ENCODE results near the gene SLC7A8. TPM values are rescaled to one million over a fixed set of nuclear protein-coding genes. Genes with fewer than 3 reads are reported as not detected.

The SLC7A8 gene
- polyA plus RNA-seq, 5 donors = 107 to 140 (median 126) TPM

DNA sequence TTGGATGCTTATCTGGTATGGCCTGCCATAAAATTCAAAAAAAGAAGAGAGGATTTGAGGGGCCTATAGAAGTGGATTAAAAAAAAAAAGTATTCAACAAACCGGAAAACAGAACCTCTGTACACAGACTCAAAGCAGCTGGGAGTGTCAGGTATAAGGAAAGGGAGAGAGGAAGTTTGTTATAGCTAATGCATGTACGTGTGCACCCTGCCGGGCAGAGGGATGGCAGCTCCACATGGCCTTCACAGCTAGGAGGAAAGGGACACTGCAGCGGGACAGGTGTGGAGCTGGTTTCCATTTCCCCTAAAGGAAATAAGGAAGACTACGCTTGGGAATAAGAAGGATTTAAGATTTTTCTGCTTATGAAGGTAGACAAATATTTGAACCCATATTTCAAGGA is 21.5 kb downstream of the SLC7A8 start:
- DNase-seq = no peak

DNA sequence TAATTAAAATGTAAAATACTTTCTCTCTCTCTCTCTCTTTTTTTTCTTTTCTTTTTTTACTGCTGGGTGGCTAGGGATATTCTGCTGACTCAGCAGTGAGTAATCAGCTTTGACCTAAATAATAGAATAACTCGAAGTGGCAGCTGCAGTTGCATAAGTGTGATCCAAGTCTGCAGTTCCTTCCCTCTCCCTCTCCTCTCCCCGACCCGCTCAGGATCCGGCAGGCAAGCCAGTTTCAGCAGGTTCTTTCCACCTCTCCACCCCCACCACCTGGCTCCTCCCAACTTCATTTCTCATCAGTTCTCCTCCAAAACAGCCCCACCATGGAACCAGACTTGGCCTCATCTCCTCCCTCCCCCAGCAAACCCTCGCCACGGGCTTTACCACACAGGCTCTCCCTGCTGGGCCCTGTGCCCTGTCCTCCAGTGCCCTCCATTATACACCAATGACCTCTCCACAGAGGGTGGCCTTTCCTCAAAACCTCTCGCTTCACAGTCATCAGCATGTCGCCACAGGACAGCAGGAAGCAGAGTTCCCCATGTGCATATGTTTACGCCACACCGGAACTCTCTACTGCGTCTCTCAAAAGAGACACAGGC is 22.4 kb downstream of the SLC7A8 start:
- peak; percentile 72 to 78 for DNase-seq

DNA sequence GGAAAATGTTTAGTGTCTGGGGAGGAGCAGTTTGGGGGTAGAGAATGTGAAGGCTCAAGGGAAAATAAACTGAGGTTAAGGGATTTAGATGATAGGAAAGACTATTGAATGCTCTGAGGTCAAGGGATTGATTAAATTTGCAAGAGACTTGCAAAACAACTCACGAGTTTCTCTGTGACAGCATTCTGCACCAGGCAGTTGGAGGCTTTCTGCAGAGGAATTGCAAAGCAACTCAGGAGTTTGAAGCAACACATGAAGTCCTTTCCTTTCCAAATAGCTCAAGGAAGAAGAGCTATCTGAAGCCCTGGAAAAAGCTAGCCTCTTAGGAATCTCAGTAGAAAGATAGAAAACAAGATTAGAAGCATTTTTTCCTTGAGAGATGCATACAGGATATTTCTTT is 23.9 kb downstream of the SLC7A8 start:
- DNase-seq = no peak

DNA sequence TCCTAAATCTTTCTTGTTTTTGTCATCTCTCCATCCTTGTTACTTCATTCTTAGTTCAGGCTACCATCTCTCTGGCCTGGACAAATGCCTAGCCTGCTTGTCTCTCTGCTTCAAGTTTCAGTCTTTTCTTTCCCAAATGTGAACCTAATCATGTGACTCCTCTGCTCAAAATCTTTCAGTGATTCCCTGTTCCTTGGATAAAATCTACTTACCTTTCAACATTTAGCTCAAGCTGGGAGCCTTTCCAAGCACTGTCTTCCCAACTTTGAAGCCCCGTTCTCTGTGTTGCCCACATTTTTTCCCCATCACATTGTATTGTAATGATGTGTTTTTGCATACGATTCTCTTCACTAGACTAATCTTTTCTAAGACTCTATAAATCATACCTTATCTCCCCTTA is 24.7 kb downstream of the SLC7A8 start:
- DNase-seq = peak in 1 of 2 donors; percentile 70

DNA sequence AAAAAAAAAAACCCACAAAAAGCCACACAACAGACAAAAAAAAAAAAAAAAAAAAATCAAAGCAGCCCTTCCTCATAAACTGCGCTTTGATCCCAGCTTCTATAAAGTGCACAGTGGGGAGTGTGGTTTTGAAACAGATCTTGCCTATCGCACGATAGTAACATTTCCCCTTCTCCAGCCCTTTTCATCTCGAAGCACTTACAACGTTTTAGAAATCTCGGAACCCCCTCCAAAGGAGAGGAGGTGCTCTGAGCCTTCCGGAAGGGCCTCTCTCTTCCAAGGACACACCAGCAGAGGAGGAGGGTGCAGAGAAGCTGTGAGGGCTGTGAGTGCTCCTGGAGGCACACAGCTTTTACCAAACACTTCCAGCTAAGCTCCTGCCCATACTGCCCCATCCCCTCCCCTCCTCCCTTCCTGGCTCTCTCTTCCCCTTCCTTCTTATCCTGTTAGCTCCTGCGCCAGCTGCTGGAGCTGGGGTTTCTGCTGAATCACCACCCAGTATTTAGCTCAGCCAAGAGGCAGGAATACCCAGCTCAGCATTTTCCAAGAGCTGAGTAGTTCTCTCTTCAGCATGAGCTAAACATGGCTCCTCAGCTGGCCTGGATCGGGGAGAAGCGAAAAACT is 28.4 kb downstream of the SLC7A8 start:
- DNase-seq = peak; percentile 91 to 92

DNA sequence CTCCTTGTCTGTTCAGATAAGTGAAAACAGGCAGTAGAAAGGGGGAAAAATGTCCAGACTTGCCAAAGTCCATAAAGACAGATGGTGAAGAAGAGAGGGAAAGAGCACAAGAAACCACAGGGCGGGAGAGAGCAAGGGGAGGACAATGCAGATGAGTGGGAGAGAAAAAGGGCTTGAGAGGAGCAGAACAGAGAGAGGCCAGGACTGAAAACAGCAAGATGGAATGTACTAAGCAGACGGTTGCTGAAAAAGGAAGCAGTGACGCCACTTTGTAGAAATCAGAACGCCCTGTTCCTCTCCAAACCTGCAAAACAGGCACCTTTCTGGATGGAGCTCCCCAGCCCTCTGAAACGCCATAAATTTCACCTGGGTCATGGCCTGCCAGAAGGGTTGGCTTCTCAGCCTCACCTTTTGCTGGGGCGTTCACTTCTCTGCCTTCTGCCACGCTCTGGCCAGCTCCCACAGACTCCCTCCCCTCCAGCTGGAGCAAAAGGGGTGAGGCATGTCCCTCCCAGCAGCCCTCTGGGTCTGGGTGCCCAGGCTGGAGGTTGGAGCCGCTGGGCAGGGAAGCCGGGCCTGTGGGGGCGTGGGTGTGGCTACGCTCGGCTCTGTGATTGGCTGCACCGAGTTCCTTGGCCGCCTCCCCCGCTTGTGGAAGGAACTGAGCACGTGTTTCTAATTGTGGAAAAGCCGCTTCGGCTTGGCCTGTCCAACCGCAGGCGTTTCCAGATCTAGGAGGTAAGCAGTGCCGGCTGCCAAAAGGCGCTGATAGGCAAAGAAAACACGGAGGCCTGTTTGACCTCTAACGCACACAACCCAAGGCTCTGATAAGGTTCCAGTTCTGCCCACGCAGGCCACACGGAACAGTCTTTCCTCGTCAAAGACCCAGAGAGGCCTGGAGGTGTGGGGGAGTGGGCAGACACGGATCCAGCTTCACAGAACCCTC is 29.3 kb downstream of the SLC7A8 start:
- peak in 1 of 2 donors; percentile 36 for DNase-seq

DNA sequence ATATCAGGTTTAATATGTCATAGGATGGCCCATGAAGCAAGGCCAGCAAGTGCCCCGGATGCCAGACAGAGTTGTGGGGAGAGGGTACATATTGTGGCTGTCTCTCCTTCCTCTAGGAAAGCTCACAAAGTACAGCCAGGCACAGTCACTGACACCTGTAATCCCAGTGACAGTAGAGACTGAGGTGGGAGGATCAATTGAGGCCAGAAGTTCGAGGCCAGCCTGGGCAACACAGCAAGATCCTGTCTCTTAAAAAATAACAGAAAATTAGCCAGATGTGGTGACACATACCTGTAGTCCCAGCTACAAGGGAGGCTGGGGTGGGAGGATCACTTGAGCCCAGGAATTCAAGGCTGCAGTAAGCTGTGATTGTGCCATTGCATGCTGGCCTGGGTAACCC is 32.1 kb downstream of the SLC7A8 start:
- DNase-seq = no peak

DNA sequence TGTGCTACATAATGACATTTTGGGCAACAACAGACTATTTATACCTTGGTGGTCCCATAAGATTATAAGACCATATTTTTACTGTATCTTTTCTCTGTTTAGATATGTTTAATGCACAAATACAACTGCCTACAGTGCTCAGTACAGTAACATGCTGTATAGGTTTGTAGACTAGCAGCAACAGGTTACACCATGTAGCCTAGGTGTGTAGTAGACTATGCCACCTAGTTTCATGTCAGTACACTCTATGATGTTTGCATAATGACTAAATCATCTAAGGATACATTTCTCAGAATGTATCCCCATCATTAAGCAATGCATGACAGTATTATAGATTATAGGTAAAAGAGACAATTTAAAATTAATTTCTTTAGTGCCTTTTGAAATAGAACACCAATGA is 33.7 kb downstream of the SLC7A8 start:
- DNase-seq = no peak

DNA sequence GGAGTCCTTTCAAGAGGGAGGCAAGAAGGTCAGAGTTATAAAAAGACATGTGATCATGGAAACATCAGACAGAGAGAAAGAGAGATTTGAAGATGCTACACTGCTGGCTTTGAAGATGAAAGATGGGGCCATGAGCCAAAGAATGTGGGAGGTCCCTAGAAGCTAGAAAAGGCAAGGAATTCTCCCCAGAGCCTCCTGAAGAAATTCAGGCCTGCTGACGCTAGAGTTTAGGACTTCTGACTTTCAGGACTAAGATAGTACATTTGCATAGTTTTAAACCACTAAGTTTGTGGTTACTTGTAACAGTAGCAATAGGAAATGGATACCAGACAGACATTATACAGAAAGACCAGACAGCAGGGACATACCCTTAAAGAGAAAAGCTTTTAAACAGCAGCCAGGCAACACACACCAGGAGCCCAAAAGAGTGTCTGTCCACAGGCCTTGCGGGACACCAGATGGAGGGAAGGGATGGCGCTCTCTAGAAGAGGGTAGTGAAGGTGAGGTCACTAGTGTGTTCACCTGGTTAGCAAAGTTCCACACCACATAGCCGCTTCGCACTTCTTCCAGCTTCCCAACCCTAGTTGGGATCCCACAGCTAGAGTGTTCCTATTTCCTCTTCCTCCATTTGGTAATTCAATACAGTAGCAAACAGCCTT is 34.7 kb downstream of the SLC7A8 start:
- no peak for DNase-seq

DNA sequence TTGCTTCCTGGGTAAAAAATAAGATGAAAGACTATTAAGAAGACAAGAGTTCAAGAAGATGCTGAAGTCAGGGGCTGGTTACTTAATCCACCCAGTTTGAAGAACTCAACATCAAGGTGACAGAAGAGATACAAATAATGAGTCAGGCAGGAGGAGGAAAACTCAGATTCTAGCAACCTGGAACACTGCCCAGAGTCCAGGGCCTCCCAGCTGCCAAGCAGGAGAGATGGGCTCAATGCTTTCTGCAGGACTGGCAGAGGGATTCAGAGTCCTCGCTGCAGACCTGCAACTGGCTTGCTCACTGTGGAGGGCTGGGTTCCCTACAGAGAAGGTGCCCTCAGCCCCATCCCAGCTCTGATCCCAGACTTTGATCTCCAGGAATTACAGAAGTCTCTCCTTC is 35.8 kb downstream of the SLC7A8 start:
- no peak for DNase-seq

DNA sequence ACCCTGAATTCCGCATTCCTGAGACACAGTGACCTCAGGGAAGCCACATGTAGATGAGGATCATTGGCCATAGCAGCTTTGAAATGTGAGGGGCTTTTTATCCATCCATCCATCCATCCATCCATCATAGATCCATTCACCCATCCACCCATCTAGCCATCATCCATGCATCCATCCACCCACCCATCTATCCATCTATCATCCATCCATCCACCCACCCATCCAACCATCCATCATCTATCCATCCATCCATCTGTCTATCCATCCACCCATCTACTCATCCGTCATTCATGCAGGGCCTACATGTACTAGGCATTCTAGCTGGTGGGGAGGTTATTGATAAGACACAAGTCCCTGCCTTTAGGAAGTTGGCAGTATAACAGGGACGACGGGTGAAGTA is 36.5 kb downstream of the SLC7A8 start:
- no peak for DNase-seq

DNA sequence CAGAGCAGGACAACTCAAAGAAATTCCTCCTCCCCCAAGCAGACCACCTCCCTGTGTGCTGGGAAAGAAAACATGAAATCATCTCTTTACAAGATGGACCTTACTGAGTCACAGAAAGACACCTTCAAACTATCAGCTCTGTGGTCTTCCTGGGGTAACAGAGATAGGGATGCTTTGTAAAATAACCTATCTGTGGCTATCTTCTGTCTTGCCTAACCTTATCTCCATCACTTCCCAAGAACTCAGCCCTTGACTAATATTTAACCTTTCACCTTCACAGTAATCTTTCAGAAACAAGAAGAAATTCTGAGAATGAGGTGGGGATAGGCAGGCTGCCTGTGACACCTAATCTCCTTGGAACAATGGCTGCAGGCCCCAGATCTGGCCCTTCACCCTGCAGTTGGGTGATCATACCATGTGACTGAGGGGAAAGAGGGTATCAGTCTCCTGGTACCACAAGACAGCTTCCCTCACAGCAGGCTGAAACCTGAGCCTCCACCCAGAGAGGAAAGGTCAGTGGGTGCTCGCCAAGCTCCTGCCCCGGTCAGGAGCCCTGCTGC is 37.0 kb downstream of the SLC7A8 start:
- DNase-seq = no peak

DNA sequence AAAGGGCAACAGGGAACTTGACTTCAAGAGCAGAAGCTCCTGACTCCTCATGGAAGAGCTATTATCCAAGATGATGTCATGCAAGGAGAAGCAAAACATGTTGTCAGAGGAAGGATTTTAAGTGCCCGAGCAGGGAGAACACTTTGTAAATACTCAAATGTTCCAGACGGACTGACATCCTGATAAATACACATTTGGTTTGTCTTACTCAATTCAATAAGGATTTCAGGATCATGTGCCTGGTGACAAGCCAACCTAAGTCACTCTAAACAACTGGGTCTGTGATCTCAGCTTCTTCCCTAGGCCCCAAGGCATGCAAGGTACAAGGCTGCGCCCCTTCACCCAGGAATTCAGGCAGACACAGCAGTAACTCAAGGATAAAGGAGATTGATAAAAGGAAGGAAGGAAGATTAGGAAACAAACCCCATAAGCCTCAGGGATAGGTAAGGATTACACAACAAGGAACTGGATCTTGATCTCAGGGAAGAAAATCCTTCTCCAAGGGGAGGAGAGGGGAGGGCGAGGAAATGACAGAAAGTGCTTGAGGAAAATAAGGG is 37.6 kb downstream of the SLC7A8 start:
- no peak for DNase-seq

DNA sequence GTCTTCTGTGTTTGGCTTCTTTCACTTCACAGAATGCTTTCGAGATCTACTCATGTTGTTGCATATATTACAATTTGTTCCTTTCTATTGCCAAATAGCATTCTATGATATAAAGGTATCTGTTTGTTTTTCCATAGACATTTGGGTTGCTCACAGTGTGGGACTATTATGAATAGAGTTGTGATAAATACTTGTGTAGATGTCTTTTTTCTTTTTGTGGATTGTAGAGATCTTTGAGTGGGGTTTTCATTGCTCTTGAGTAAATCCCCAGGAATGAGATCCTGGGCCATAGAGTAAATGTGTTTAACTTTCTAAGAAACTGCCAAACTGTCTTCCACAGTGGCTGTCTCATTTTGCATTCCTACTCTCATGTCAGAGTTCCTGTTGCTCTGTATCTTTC is 39.5 kb downstream of the SLC7A8 start:
- DNase-seq = no peak

DNA sequence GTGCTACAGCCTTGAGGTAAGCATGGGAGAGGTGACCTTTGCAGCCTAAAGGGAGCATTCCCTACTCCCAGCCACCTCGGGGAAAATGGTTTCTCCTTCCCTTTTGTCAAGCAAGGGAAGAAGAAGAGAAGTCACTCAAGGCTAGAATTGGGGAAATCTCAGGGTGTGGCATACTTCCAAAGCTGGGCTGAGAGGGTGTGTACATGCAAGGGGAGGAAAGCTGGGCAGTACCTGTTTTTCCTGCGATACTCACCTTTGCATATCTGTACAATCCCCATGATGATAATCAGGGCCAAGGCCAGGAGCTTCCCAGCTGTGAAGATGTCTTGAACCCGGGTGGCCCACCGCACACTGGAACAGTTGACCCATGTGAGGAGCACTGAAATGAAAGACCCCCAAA is 40.6 kb downstream of the SLC7A8 start:
- DNase-seq = no peak

DNA sequence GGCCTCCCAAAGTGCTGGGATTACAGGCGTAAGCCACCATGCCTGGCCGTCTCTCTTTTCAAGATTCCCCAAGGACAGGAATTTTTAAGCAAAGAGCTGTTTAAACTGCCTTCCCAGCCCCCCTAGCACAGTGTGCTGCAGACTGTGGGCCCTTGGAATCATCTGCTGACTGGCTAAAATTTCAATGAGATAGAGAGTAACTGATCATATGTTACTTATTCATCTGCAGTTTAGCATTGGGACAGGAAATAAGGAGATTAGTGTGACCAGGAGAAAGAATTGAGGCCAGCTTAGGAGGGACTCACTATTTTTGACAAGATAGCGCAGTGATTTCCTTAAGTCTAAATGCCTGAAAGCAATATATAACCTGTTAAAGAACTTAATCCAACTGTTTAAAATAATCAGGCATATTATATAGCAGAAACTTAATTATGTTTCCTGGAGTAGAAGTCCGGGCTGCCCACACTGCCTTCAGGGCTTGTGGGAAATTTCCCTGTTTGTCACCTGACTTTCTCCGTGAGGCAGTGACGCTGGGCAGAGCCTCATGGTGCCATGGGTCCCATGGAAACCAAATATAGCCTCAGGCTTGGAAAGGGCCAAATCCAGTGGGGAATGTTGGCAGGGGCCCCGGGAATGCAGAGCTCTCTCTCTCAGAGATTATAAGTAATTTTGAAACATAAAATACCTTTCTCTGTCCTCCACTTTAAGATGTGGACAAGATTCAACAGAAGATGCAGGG is 41.6 kb downstream of the SLC7A8 start:
- no peak for DNase-seq

DNA sequence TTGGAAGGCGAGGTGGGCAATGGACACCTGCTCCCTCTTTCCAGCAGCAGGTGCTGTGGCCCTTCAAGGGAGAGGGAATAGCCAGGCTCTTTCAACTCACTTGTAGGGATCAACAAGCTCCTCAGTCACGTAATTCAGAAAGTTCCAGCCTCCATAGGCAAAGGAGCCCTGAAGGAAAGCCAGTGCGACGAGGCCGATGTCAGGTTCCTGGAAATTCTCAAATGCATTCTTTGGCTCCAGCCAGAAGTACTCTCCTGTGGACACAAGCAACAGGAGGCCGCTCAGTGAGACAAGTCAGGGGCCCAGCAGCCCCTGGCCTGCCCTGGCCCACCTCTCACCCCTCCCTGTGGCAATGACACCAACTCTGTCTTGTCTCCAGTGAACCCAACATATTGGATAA is 43.1 kb downstream of the SLC7A8 start:
- no peak for DNase-seq

DNA sequence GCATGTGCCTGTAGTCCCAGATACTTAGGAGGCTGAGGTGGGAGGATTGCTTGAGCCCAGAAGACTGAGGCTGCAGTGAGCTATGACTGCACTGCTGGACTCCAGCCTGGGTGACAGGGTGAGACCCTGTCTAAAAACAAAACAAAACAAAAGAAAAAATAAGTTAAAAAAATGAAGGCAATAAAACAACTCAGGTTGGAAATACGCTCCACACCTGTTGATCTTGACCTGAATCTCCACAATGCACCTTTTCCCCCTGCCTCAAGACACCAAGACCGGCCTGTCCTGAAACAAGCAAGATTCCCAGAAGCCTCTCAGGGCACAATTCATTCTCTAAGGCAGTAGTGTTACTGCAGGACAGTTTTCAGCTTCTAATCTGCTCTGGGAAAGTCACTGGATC is 43.6 kb downstream of the SLC7A8 start:
- DNase-seq = no peak

DNA sequence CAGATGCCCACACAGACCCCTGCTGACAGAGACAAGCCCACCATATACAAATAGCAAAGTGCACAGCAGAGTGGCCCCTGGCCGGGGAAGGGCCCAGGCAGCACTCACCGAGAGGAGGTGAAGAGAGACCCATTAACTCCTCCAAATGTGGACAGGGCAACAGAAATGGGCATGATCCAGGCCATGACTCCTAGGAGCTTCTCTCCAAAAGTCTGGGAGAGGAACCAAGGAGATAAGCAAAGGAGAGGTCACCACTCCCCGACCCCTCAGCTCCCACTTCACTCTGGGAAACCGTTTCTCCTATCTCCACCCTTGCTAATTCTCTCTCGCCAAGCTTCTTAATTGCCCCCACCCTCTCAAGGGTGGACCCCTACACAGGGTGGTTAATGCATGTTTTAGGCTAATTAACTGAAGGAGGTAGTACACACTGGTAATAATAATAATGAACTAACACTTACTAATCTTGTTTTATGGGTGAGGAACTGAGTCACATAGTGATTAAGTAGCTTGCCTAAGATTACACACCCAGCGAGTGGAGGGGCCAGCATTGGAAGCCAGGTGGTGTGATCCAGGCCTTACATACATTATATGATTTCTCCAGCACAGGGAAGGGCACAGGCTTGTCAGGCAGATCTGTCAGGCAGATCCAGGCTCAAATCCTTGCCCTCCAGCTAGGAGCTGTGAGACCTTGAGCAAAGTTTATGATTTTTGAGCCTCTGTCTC is 45.5 kb downstream of the SLC7A8 start:
- no peak for DNase-seq

DNA sequence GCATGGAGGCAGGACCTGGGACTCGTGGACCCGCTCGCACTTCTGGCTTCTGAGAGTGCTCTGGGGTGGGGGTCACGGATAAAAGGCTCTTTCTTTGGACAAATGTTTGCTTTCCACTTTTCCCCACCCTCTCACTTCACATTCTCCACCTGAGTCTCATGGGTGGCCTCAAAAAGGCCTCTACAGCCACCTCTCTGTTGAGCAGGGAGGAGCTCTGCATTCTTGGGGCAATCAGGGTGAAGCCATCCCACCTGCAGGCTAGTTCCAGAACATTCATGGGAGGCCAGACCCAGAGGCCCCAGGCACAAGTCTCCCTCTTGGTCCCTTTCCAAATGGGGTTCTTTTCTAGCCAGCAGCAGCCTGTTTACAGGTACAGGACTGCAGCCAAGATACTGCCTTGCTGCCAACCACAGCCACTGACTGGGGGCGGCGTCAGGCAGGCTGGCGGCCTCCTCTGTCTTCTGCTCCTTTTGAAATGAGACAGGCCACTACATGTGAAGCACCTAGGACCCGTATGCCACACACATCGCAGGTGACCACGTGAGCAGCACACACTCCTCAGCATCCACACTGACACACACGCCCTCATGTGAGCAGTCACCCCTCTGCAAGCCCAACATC is 46.2 kb downstream of the SLC7A8 start:
- DNase-seq = no peak
